ENCODE data around the gene ATOX1. TPM values are rescaled to one million over a fixed set of nuclear protein-coding genes. Genes with fewer than 3 reads are reported as not detected.

The ATOX1 gene
- total and polyA plus RNA-seq, 2 of the 8 experiments (the other 6 are each of a cell fraction or from before 2014, with no cell fraction given): 79.9 to 232 TPM

GRCh38 chr5:151743530-151743929 is 14.9 kb downstream of the ATOX1 start:
- Histone ChIP-seq H2BK120ac (replicated peaks; ENCODE audit: low read depth, low read length) (no peak overlapping the region), H3K23ac (ENCODE audit: insufficient read length) (no peak overlapping the region), H3K79me2 (ENCODE audit: control insufficient read depth in 1 of 2, insufficient read depth in 2 of 2, low read length in 2 of 2) (no peaks in the 10 kb centered on the region), H3K56ac (replicated peaks; ENCODE audit: insufficient read length, low read depth, low read length) (no peak overlapping the region), H3K18ac (ENCODE audit: extremely low read depth, low read length) (no peak overlapping the region), H3K14ac (ENCODE audit: insufficient read length) (no peak overlapping the region), H3K4ac (replicated peaks; ENCODE audit: insufficient read length, low read depth, low read length) (no peak overlapping the region), H3K9ac (replicated peaks in 1 of 4; ENCODE audit: extremely low read depth in 1 of 4, low read depth in 3 of 4, low read length in 3 of 4) (no peak overlapping the region), H3K23me2 (ENCODE audit: low read depth, low read length) (no peaks in the 10 kb centered on the region), H4K91ac (replicated peaks; ENCODE audit: insufficient read length, low read length) (no peak overlapping the region), H3K27me3 (replicated peaks in 1 of 4; ENCODE audit: control insufficient read depth in 3 of 4, extremely low read depth in 1 of 4, insufficient read depth in 3 of 4, low read length in 3 of 4) (no peaks in the 10 kb centered on the region), H3K4me3 (ENCODE audit: extremely low read depth in 1 of 4, insufficient read depth in 2 of 4, low read depth in 3 of 4, low read length in 4 of 4) (no peak overlapping the region), H3K27ac (ENCODE audit: low read depth, low read length) (no peak overlapping the region), H4K20me1 (replicated peaks in 1 of 2; ENCODE audit: control insufficient read depth in 1 of 2, insufficient read depth in 2 of 2, low read length in 2 of 2) (no peaks in the 10 kb centered on the region), H2AFZ (ENCODE audit: low read length) (no peak overlapping the region), H3K79me1 (ENCODE audit: low read depth, low read length) (0 out of 2 replicates have a peak, but pooled peaks cover 3% of the 10 kb centered on the region), H3K4me2 (ENCODE audit: insufficient read depth in 1 of 2, low read depth in 2 of 2, low read length in 2 of 2) (no peak overlapping the region), H4K5ac (ENCODE audit: insufficient read length, low read depth, low read length) (no peak overlapping the region), H2AK5ac (ENCODE audit: low read depth, low read length) (no peak overlapping the region), H2BK5ac (ENCODE audit: low read depth, low read length) (no peak overlapping the region), H3K4me1 (replicated peaks in 1 of 4; ENCODE audit: control insufficient read depth in 3 of 4, insufficient read depth in 4 of 4, low read length in 3 of 4) (peaks cover 6 to 10% (median 9%) of the 10 kb centered on the region in 4 experiments), H2BK15ac (ENCODE audit: low read length) (no peak overlapping the region), H3K36me3 (ENCODE audit: control insufficient read depth in 2 of 4, insufficient read depth in 4 of 4, low read length in 3 of 4) (peaks cover 3 to 14% (median 7%) of the 10 kb centered on the region in 4 experiments; a peak in 4 of 8 replicates), H4K8ac (ENCODE audit: extremely low read depth, insufficient read depth, low read length) (no peak overlapping the region), H3K9me3 (ENCODE audit: insufficient read depth in 2 of 2, low read depth in 1 of 2, low read length in 1 of 2) (no peaks in the 10 kb centered on the region), H2BK20ac (ENCODE audit: low read length) (no peak overlapping the region), H2BK12ac (ENCODE audit: low read depth, low read length) (no peak overlapping the region)
- ChIA-PET CTCF (ENCODE audit: partially characterized antibody) (interaction anchor here (1.0 to 38.0 kb wide), 11 partner anchors 13 to 296 kb away, joined by 3 to 991 read pairs (median 4); partner anchors contain the start of gene SLC36A1), POLR2A (ENCODE audit: partially characterized antibody) (interaction anchor here (1.0 to 5.1 kb wide), 4 partner anchors 10 to 28 kb away, joined by 3 to 33 read pairs (median 3); partner anchors contain the start of gene G3BP1)
- DNase-seq (ENCODE audit: low read depth in 1 of 2, low spot score in 2 of 2) (no peak), FAIRE-seq (no peak)
- TF ChIP-seq NRF1 (IDR thresholded peaks at IDR 0.05; ENCODE audit: low read depth, low read length) (no peak), POU5F1 (IDR thresholded peaks at IDR 0.05; ENCODE audit: low read depth, low read length) (no peak), KDM5A (IDR thresholded peaks at IDR 0.05; ENCODE audit: low read length) (no peak)
- 94% methylated on average over 1 of the region's 1 CpG; no CpG with 5 or more reads in 1 of the 2 experiments for WGBS, 2 experiments (ENCODE audit: extremely low coverage in 1 of 2, insufficient coverage in 1 of 2, insufficient read length in 1 of 2, insufficient replicate concordance in 2 of 2, low coverage in 1 of 2, low lambda C conversion rate in 2 of 2, missing lambda C conversion rate in 1 of 2)

Measured in H1 (cell line).